Fibroblast of mammary gland (primary cell): ENCODE data around the gene CNN1.
"Not testable (repeated sequence)": the region's sequence is repeated elsewhere in the genome, so short reads cannot be mapped to it uniquely, and the experiment has no call there.

Source experiments
- DNase-seq: peaks from one replicate; pipeline ENCODE4 v3.0.0-alpha.2; 2010; ENCODE audit warnings: low read depth
- H3K4me3 ChIP-seq: 2 replicates; pipeline ENCODE4 v1.5.1; 2011; ENCODE audit warnings: low read depth, mild to moderate bottlenecking, low read length, moderate library complexity; ENCODE audit not compliant: control insufficient read depth
- TF ChIP-seq, protein P1 (sequence below): conservative IDR thresholded peaks from 2 replicates; pipeline ENCODE4 v1.5.1; 2011; ENCODE audit warnings: low read depth, low read length, inconsistent platforms; ENCODE audit not compliant: control insufficient read depth, insufficient read depth

The CNN1 gene

DNA sequence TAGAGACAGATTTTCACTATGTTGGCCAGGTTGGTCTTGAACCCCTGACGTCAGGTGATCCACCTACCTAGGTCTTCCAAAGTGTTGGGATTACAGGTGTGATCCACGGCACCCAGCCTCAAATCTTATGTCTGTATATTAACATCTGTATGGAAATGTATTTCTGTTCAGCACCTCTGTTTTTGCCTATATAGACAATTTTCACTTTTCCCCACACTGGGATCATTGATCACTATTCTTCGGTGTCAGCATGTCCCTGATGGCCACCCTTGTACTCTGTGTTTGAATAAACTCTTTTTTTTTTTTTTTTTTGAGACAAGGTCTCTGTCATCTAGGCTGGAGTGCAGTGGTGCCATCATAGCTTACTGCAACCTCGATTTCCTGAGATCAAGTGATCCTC is 55.4 kb downstream of the CNN1 start:
- TF ChIP-seq, protein P1, sequence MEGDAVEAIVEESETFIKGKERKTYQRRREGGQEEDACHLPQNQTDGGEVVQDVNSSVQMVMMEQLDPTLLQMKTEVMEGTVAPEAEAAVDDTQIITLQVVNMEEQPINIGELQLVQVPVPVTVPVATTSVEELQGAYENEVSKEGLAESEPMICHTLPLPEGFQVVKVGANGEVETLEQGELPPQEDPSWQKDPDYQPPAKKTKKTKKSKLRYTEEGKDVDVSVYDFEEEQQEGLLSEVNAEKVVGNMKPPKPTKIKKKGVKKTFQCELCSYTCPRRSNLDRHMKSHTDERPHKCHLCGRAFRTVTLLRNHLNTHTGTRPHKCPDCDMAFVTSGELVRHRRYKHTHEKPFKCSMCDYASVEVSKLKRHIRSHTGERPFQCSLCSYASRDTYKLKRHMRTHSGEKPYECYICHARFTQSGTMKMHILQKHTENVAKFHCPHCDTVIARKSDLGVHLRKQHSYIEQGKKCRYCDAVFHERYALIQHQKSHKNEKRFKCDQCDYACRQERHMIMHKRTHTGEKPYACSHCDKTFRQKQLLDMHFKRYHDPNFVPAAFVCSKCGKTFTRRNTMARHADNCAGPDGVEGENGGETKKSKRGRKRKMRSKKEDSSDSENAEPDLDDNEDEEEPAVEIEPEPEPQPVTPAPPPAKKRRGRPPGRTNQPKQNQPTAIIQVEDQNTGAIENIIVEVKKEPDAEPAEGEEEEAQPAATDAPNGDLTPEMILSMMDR: no peak
- DNase-seq: no peak
- no peak overlapping the region for H3K4me3 ChIP-seq

DNA sequence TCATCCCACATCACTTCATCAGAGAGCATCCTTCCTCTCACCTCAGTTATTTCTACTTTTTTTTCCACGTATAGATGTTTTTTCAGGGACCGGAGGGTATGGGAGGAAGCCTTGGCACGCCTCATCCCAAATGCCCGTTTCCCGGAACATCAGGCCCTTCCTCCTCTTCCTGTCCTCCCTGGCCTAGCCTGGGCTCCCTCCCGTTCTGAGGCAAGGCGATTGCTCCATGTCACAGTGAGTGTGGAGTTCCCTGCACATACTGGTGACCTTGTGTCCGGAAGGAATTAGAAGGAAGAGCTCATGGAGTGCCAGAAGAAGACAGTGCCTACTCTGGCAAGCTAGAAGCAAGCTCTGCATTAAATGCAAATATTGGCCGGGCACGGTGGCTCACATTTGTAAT is 57.5 kb downstream of the CNN1 start:
- TF ChIP-seq, protein P1: no peak
- DNase-seq: no peak
- no peak overlapping the region for H3K4me3 ChIP-seq

DNA sequence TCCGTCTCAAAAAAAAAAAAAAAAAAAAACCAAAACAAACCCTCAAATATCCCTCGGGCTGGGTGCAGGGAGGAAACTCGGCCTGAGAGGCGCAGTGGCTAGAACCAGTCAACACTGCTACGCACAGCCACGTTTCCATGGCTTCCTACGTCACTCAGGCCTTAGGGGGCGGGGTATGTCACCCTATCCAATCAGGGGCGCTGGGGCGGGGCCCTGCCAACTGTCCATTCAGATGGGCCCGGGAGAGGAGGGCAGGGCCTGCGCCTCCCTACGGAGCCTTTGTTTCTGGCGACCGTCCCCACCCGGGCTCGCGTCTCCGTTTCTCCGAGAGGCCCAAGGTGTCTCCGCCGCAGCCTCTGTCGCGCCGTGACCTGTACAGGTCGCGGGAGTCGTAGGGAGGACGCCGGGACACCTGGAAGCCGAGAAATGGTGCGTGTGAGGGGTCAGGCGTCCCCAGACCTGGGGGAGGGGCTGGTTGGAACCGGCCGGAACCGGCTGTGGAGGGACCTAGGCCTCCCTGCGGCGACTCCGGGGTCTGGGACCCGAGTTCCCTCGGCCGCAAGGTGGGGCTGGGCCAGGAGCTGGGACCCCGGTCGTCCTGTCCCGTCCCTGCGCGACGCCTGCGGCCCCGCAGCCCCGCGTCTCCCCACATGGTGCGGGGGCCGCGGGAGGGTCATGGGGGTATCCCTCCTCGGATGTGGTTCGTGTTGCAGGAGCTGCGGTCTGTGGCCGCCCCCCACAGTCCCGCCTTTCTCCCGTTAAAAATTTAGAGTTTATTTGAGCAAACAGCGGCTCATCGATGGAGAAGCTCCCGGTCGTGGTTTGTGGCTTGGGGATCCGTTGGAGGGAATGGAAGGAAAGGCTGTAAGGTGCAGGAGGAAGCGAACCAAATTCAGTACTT is 58.8 kb downstream of the CNN1 start, which contains the start of gene ZNF627:
ZNF627 (plus strand) TSS at position 282 of the 901 bp plus-strand sequence; CDS start at position 427, 145 bp downstream.
- TF ChIP-seq, protein P1: peak; percentile 12
- DNase-seq: peak; percentile 98
- peak within 1 kb of the TSS; percentile 88 for H3K4me3 ChIP-seq

DNA sequence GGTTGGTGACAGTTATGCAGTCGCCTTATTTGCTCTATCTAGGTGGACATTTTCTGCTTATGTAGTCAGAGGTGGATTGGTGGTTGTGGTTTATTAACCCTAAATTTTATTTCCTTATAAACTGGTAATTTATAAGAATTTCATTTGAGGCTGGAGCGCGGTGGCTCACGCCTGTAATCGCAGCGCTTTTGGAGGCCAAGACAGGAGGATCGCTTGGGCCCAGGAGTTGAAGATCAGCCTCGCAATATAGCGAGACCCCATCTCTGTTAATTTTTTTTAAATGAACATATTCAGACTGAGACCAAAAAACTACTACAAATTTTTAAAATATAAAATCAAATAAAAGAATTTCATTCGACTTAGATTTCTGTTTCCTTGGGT is 59.4 kb downstream of the CNN1 start:
- TF ChIP-seq, protein P1: no peak
- DNase-seq: no peak
- H3K4me3 ChIP-seq: peak overlapping the region; percentile 88

DNA sequence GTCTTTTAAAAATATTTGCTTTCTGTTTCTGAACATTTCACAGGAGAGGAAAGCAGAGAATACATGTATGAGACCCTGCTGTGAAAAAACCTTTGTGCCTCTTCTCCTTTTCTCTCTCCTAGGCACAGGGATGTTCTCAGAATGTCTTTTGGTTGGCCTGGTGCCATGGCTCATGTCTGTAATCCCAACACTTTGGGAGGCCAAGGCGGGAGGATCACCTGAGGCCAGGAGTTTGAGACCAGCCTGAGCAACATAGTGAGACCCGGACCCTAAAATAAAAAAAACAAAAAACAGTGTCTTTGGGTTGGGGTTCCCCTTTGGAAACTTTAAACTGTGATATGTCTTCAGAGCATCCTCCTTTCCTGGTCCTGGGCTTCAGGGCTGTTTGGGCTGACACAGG is 60.1 kb downstream of the CNN1 start:
- no peak overlapping the region for H3K4me3 ChIP-seq
- TF ChIP-seq, protein P1: no peak
- DNase-seq: no peak

DNA sequence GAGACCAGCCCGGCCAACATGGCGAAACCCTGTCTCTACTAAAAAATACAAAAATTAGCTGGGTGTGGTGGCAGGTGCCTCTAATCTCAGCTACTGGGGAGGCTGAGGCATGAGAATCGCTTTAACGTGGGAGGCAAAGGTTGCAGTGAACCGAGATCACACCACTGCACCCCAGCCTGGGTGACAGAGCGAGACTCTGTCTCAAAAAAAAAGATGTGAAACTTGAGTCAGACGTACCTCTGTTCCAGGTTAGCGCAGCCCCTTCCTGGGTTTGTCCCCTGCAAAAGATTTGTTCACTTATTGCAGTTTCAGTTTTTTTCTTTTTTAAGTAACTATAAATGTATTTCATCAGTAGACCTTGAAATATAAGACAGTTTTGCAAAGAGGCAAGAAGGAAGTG is 61.1 kb downstream of the CNN1 start:
- DNase-seq: not testable (repeated sequence)

More for the DNA sequence above, 61.1 kb downstream of the CNN1 start:
- not testable (repeated sequence) for H3K4me3 ChIP-seq
